ENCODE data around the gene SRCAP.

SRCAP gene

GRCh38 chr16:30698816-30699614 is at the start of gene SRCAP:
SRCAP (plus strand) TSS chr16:30699171; CDS start chr16:30700825, 1,654 bp downstream.
- no peak for TF ChIP-seq CTCF (IDR thresholded peaks at IDR 0.05; ENCODE audit: extremely low read depth, missing control alignments)
- peak; percentile 95 for DNase-seq (ENCODE audit: low spot score)

GRCh38 chr16:30649725-30650368 is 49.1 kb upstream of the SRCAP start:
- DNase-seq (ENCODE audit: low spot score) = no peak
- no peak for TF ChIP-seq CTCF (IDR thresholded peaks at IDR 0.05; ENCODE audit: extremely low read depth, missing control alignments)

GRCh38 chr16:30650369-30651123 is 48.4 kb upstream of the SRCAP start, which contains the start of gene PRR14:
PRR14 (plus strand) TSS chr16:30650960; CDS start chr16:30651646, 686 bp downstream.
- peak; percentile 93 for DNase-seq (ENCODE audit: low spot score)
- TF ChIP-seq CTCF (IDR thresholded peaks at IDR 0.05; ENCODE audit: extremely low read depth, missing control alignments) = no peak

GRCh38 chr16:30651124-30652004 is 47.6 kb upstream of the SRCAP start:
- peak; percentile 93 for DNase-seq (ENCODE audit: low spot score)
- peak; percentile 92 for TF ChIP-seq CTCF (IDR thresholded peaks at IDR 0.05; ENCODE audit: extremely low read depth, missing control alignments)

- no peak for TF ChIP-seq CTCF (IDR thresholded peaks at IDR 0.05; ENCODE audit: extremely low read depth, missing control alignments)
- no peak for DNase-seq (ENCODE audit: low spot score)
Observed at GRCh38 chr16:30652005-30652296, 47.0 kb upstream of the SRCAP start.

- no peak for DNase-seq (ENCODE audit: low spot score)
- no peak for TF ChIP-seq CTCF (IDR thresholded peaks at IDR 0.05; ENCODE audit: extremely low read depth, missing control alignments)
Observed at GRCh38 chr16:30652718-30653117, 46.3 kb upstream of the SRCAP start.
